ENCODE data around the gene SPEG.

DNA sequence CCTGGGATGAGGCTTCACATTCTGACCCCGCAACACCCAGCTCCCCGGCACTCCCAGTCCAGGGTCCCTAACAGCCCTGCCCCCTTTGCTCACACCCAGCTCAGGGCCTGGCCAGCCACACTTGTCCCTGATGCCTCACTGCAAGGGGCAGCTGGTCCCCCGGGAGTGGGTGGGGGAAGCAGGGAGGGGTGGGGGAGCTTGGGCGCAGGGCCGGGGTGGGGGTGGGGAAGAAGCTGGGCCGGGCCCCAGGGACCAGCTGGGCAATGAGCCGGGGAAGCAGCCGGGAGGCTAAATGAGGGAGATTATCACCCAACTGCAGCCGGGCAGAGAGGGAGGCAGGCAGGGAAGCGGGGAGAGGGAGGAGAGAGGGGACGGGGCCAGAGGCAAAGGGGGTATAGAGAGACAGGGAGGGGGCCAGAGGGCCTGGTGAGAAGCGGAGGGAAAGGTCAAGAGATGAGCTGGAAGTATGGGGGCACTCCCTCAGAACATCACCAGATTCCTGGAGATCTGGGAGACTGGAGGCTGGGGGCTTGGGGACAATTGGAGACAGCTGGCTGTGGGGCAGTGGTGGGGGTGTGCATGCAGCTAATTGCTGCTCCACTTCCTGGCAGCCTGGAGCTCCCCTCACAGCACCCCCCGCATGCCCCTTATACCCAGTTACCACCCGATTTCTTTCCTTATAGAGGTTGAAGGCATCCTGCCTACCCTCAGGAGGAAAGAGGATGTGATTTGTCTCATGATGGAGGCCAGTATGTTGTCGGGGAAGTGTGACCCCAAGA is 77.1 kb downstream of the SPEG start:
- TF ChIP-seq, protein P1, sequence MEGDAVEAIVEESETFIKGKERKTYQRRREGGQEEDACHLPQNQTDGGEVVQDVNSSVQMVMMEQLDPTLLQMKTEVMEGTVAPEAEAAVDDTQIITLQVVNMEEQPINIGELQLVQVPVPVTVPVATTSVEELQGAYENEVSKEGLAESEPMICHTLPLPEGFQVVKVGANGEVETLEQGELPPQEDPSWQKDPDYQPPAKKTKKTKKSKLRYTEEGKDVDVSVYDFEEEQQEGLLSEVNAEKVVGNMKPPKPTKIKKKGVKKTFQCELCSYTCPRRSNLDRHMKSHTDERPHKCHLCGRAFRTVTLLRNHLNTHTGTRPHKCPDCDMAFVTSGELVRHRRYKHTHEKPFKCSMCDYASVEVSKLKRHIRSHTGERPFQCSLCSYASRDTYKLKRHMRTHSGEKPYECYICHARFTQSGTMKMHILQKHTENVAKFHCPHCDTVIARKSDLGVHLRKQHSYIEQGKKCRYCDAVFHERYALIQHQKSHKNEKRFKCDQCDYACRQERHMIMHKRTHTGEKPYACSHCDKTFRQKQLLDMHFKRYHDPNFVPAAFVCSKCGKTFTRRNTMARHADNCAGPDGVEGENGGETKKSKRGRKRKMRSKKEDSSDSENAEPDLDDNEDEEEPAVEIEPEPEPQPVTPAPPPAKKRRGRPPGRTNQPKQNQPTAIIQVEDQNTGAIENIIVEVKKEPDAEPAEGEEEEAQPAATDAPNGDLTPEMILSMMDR (conservative IDR thresholded peaks at IDR 0.05), result no peak
- no peak for TF ChIP-seq ZFX (IDR thresholded peaks at IDR 0.05)

Measured in C4-2B (cell line).